IMR-90 (cell line): ENCODE results near the gene SLC12A6.

Experiments used
- CEBPB ChIP-seq: IDR thresholded peaks from 2 replicates; pipeline ENCODE4 v1.6.1; 2012; ENCODE audit warnings: low read depth, low read length, improper control_type of control experiment
- ELK1 ChIP-seq: fragments of 150-350 bp; IDR thresholded peaks from 2 replicates; pipeline ENCODE4 v1.6.1; 2016; ENCODE audit warnings: low read depth, mild to moderate bottlenecking, low read length, moderate library complexity, borderline replicate concordance
- FOS ChIP-seq: fragments of 150-350 bp; IDR thresholded peaks from 2 replicates; pipeline ENCODE4 v1.6.1; 2016; ENCODE audit warnings: low read depth, low read length
- MAZ ChIP-seq: IDR thresholded peaks from 2 replicates; pipeline ENCODE4 v1.6.1; 2012; ENCODE audit warnings: low read depth, mild to moderate bottlenecking, low read length, improper control_type of control experiment, moderate library complexity, borderline replicate concordance
- NFE2L2 ChIP-seq: fragments of 150-350 bp; IDR thresholded peaks from 2 replicates; pipeline ENCODE4 v1.6.1; 2016; ENCODE audit warnings: low read depth, mild to moderate bottlenecking, low read length
- POLR2A ChIP-seq: IDR thresholded peaks from 2 replicates; pipeline ENCODE4 v1.6.1; 2012; ENCODE audit warnings: mild to moderate bottlenecking, low read depth, low read length
- RCOR1 ChIP-seq: IDR thresholded peaks from 2 replicates; pipeline ENCODE4 v1.6.1; 2012; ENCODE audit warnings: mild to moderate bottlenecking, low read length, improper control_type of control experiment; ENCODE audit not compliant: insufficient replicate concordance
- RFX5 ChIP-seq: IDR thresholded peaks from 2 replicates; pipeline ENCODE4 v1.8.0; 2012; ENCODE audit warnings: low read depth, mild to moderate bottlenecking, low read length, moderate library complexity
- SMC3 ChIP-seq: fragments of 150-350 bp; IDR thresholded peaks from 2 replicates; pipeline ENCODE4 v1.6.1; 2016; ENCODE audit warnings: low read depth, mild to moderate bottlenecking, antibody characterized with exemption, low read length, moderate library complexity
- TF ChIP-seq, protein P1 (sequence below): conservative IDR thresholded peaks from 2 replicates; pipeline ENCODE4 v1.5.1; 2012; ENCODE audit warnings: mild to moderate bottlenecking, low read depth, low read length, improper control_type of control experiment
- TF ChIP-seq, protein P2 (sequence below): fragments of 150-350 bp; IDR thresholded peaks from 2 replicates; pipeline ENCODE4 v1.6.1; 2017; ENCODE audit warnings: mild to moderate bottlenecking, antibody characterized with exemption, low read length, low read depth

- TF ChIP-seq, protein P1, sequence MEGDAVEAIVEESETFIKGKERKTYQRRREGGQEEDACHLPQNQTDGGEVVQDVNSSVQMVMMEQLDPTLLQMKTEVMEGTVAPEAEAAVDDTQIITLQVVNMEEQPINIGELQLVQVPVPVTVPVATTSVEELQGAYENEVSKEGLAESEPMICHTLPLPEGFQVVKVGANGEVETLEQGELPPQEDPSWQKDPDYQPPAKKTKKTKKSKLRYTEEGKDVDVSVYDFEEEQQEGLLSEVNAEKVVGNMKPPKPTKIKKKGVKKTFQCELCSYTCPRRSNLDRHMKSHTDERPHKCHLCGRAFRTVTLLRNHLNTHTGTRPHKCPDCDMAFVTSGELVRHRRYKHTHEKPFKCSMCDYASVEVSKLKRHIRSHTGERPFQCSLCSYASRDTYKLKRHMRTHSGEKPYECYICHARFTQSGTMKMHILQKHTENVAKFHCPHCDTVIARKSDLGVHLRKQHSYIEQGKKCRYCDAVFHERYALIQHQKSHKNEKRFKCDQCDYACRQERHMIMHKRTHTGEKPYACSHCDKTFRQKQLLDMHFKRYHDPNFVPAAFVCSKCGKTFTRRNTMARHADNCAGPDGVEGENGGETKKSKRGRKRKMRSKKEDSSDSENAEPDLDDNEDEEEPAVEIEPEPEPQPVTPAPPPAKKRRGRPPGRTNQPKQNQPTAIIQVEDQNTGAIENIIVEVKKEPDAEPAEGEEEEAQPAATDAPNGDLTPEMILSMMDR = no peak
- TF ChIP-seq POLR2A (no peak), FOS (no peak), RCOR1 (no peak), CEBPB (no peak), ELK1 (no peak), RFX5 (no peak), NFE2L2 (no peak), SMC3 (no peak), MAZ (no peak)
- TF ChIP-seq, protein P2, sequence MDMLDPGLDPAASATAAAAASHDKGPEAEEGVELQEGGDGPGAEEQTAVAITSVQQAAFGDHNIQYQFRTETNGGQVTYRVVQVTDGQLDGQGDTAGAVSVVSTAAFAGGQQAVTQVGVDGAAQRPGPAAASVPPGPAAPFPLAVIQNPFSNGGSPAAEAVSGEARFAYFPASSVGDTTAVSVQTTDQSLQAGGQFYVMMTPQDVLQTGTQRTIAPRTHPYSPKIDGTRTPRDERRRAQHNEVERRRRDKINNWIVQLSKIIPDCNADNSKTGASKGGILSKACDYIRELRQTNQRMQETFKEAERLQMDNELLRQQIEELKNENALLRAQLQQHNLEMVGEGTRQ = no peak
Measured at GRCh38 chr15:34339946-34340345, 2.4 kb upstream of the SLC12A6 start.
